Breast epithelium (tissue), 4 donors: Measurements from ENCODE around the gene ADGRV1. TPM values are rescaled to one million over a fixed set of nuclear protein-coding genes. Genes with fewer than 3 reads are reported as not detected.

Experiments used
- DNase-seq, 2 donors: peaks; one replicate each; pipeline ENCODE4 v3.0.0-alpha.2; 2019; ENCODE audit warnings: low spot score in 2 of 2
- H3K27ac ChIP-seq, 2 donors: fragments of 200-600 bp; sonication (generic) in 1 of 2; one replicate each; pipeline ENCODE4 v1.5.1; 2016 to 2019; ENCODE audit warnings: mild to moderate bottlenecking in 1 of 2
- H3K27me3 ChIP-seq, 2 donors: fragments of 200-600 bp; sonication (generic) in 1 of 2; one replicate each; pipeline versions ENCODE4 v1.5.1 to v1.6.0; 2017 to 2019; ENCODE audit warnings: control low read depth in 1 of 2, mild to moderate bottlenecking in 1 of 2
- H3K36me3 ChIP-seq: fragments of 200-600 bp; one replicate; pipeline ENCODE4 v1.5.1; 2019
- H3K4me1 ChIP-seq, 2 donors: fragments of 200-600 bp; sonication (generic); one replicate each; pipeline ENCODE4 v1.5.1; 2016 to 2019; ENCODE audit warnings: control low read depth in 1 of 2
- H3K4me3 ChIP-seq, 3 donors: fragments of 200-600 bp; sonication (generic); 1 replicate in 2 of 3; 2 replicates in 1 of 3; pipeline ENCODE4 v1.5.1; 2016 to 2019; ENCODE audit warnings: mild to moderate bottlenecking in 3 of 3, moderate library complexity in 2 of 3
- H3K9me3 ChIP-seq, 2 donors: fragments of 200-600 bp; sonication (generic) in 1 of 2; one replicate each; pipeline ENCODE4 v1.5.1; 2016 to 2019; ENCODE audit warnings: control low read depth in 1 of 2
- POLR2A ChIP-seq: fragments of 450-650 bp; IDR thresholded peaks from one replicate; pipeline ENCODE4 v1.6.1; 2016; ENCODE audit warnings: antibody characterized with exemption, mild to moderate bottlenecking, moderate library complexity
- POLR2AphosphoS5 ChIP-seq, 3 donors: sonication (generic); formaldehyde crosslinking; IDR thresholded peaks; one replicate each; pipeline ENCODE4 v1.6.1; 2017; ENCODE audit warnings: antibody characterized with exemption in 3 of 3
- intact Hi-C: fragments of 100-400 bp; cut with DNase I; formaldehyde crosslinking; loops from one replicate; pipeline ENCODE4 v1.15.1; 2023; ENCODE audit warnings: low total_unique reads
- total RNA-seq, 3 donors: library from RNA; depleted of rRNA; stranded (reverse); fragments of >200 nt; gene quantifications; one replicate each; pipeline ENCODE4 v1.1.0, GENCODE V29; 2016
- TF ChIP-seq, protein P1 (sequence below), 3 donors: fragments of 450-650 bp; IDR thresholded peaks; one replicate each; pipeline ENCODE4 v1.5.1; 2016 to 2017; ENCODE audit warnings: antibody characterized with exemption in 3 of 3, mild to moderate bottlenecking in 3 of 3, moderate library complexity in 3 of 3

Gene ADGRV1
- total RNA-seq, 3 donors from 2014 or later = 0.32 to 85.2 (median 55.3) TPM

DNA sequence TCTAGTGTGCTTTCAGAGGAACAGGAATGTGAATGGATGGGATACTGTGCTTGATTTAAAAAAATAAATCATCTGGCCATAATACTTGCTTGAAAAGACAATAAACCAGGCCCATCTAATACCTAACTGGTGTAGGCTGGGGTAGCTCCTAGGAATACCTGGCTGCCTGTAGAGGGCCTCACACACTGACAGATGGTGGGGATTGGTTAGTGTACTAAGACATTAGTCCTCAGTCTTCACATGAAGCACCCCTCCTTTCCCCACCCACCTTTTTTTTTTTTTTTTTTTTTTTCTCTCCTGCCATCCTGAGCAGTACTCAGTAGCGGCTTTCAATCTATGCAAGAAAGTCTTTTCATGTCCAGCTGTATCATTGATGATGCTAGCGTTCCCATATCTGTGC is 130.5 kb downstream of the ADGRV1 start:
- TF ChIP-seq, protein P1, sequence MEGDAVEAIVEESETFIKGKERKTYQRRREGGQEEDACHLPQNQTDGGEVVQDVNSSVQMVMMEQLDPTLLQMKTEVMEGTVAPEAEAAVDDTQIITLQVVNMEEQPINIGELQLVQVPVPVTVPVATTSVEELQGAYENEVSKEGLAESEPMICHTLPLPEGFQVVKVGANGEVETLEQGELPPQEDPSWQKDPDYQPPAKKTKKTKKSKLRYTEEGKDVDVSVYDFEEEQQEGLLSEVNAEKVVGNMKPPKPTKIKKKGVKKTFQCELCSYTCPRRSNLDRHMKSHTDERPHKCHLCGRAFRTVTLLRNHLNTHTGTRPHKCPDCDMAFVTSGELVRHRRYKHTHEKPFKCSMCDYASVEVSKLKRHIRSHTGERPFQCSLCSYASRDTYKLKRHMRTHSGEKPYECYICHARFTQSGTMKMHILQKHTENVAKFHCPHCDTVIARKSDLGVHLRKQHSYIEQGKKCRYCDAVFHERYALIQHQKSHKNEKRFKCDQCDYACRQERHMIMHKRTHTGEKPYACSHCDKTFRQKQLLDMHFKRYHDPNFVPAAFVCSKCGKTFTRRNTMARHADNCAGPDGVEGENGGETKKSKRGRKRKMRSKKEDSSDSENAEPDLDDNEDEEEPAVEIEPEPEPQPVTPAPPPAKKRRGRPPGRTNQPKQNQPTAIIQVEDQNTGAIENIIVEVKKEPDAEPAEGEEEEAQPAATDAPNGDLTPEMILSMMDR (IDR thresholded peaks at IDR 0.05) = no peak
- TF ChIP-seq POLR2AphosphoS5 (IDR thresholded peaks at IDR 0.05) (no peak), POLR2A (no peak)
- Histone ChIP-seq H3K9me3 (no peaks in the 10 kb centered on the region), H3K27ac (no peak overlapping the region), H3K36me3 (peaks cover 3% of the 10 kb centered on the region), H3K4me1 (no peaks in the 10 kb centered on the region), H3K27me3 (no peaks in the 10 kb centered on the region), H3K4me3 (no peak overlapping the region)
- intact Hi-C loops = no loop called here
- no peak for DNase-seq

DNA sequence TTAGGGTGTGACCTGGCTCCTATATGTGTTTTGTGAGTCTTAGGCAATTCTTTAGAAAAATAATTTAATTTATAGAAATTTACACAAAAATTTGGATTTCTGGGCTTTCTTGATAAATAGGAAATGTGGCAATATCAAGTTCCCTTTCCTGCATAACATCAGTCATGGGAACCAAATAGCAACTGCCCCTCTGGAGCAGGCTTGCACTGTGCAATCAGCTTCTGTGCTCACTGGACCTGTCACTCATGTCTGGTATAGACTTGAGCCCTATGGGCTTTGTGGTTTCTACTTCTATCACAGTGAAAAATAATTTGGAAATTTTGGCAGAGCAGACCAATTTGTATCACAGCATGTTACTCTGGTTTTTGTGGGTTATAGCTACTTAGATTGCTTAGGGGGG is 131.7 kb downstream of the ADGRV1 start:
- H3K27ac ChIP-seq = no peak overlapping the region
- H3K9me3 ChIP-seq = no peaks in the 10 kb centered on the region
- intact Hi-C loops = no loop called here
- no peaks in the 10 kb centered on the region for H3K4me1 ChIP-seq
- H3K4me3 ChIP-seq = no peak overlapping the region
- DNase-seq = no peak
- TF ChIP-seq, protein P1 (IDR thresholded peaks at IDR 0.05) = no peak
- TF ChIP-seq POLR2A = no peak
- TF ChIP-seq POLR2AphosphoS5 (IDR thresholded peaks at IDR 0.05) = no peak
- peaks cover 3% of the 10 kb centered on the region for H3K36me3 ChIP-seq
- no peaks in the 10 kb centered on the region for H3K27me3 ChIP-seq

DNA sequence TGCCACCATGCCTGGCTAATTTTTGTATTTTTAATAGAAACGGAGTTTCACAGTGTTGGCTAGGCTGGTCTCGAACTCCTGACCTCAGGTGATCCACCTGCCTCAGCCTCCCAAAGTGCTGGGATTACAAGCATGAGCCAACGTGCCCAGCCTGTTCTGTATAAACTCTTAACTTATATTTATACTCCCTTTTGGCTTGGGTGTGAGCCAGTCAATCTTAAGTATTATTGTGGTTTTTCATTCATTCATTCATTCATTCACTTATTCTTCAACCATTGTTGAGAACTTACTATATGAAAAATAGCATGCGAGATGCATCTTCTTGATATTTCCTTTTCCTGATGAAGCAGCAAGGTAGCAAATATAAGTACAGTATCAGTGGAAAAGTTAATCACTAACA is 132.9 kb downstream of the ADGRV1 start:
- no peaks in the 10 kb centered on the region for H3K4me1 ChIP-seq
- intact Hi-C loops = no loop called here
- TF ChIP-seq POLR2AphosphoS5 (IDR thresholded peaks at IDR 0.05) (no peak), POLR2A (no peak)
- TF ChIP-seq, protein P1 (IDR thresholded peaks at IDR 0.05) = no peak
- no peak overlapping the region for H3K4me3 ChIP-seq
- no peaks in the 10 kb centered on the region for H3K27me3 ChIP-seq
- peaks cover 3% of the 10 kb centered on the region for H3K36me3 ChIP-seq
- DNase-seq = no peak
- H3K9me3 ChIP-seq = no peaks in the 10 kb centered on the region
- H3K27ac ChIP-seq = no peak overlapping the region

DNA sequence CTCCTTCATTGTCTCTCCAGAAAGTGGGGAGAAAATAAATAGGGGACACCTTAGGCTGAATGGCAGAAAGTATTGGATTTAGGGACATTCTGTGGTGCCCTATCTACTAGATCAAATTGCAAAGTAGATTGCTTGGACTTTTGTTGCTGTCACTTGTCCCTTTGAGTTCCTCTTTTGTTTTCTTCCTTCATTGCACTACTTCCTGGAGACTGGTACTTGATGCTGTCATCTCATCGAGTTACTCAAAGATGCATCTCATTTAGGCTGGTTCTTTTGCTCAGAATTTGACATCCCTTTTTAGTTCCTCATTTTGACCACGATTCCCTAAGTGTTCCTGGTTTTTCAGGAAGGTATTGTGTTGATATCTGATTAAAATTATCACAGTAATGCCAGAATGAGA is 137.6 kb downstream of the ADGRV1 start:
- intact Hi-C loops = no loop called here
- Histone ChIP-seq H3K9me3 (no peaks in the 10 kb centered on the region), H3K36me3 (peaks cover 3% of the 10 kb centered on the region), H3K4me1 (no peaks in the 10 kb centered on the region), H3K27ac (no peak overlapping the region), H3K27me3 (no peaks in the 10 kb centered on the region), H3K4me3 (no peak overlapping the region)
- no peak for DNase-seq
- TF ChIP-seq POLR2A (no peak), POLR2AphosphoS5 (IDR thresholded peaks at IDR 0.05) (no peak)
- TF ChIP-seq, protein P1 (IDR thresholded peaks at IDR 0.05) = no peak

DNA sequence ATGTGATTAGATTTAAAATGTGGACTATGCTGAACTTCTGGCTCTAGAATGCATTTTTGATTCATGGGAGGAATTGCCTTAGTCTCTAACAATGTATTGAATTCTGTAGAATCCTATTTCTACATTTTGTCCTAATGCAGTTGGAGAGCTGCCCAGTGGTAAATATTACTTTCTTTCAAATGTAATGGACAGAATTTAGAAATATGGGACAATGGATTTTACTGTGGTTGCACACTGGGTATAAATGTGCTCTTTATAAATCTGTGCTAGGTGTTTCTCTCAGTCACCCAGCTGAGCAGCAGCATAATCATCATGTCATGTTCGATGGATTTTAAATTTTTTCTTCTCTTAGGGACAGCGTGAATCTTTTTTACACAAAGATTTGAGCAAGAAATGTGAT is 141.7 kb downstream of the ADGRV1 start:
- Histone ChIP-seq H3K36me3 (no peaks in the 10 kb centered on the region), H3K27me3 (no peaks in the 10 kb centered on the region), H3K4me3 (no peak overlapping the region), H3K4me1 (no peaks in the 10 kb centered on the region), H3K9me3 (no peaks in the 10 kb centered on the region), H3K27ac (no peak overlapping the region)
- DNase-seq = no peak
- intact Hi-C loops = no loop called here
- TF ChIP-seq, protein P1 (IDR thresholded peaks at IDR 0.05) = no peak
- TF ChIP-seq POLR2AphosphoS5 (IDR thresholded peaks at IDR 0.05) (no peak), POLR2A (no peak)
